Trophoblast cell (in vitro differentiated cells and primary cell): ENCODE data around the gene ZNF598.
"Not testable (repeated sequence)": the region's sequence is repeated elsewhere in the genome, so short reads cannot be mapped to it uniquely, and the experiment has no call there.

Experiments
- DNase-seq, 2 donors: peaks; one replicate each; pipeline ENCODE4 v3.0.0-alpha.2; 2016
- H2AFZ ChIP-seq: 2 replicates; pipeline ENCODE4 v1.6.1; 2013; ENCODE audit warnings: low read length, moderate library complexity, mild to moderate bottlenecking; ENCODE audit not compliant: insufficient read depth, poor library complexity
- H2AK5ac ChIP-seq: 2 replicates; pipeline ENCODE4 v1.6.1; 2013; ENCODE audit warnings: mild to moderate bottlenecking, low read length
- H2BK120ac ChIP-seq: 2 replicates; pipeline ENCODE4 v1.6.1; 2013; ENCODE audit warnings: low read length, mild to moderate bottlenecking, moderate library complexity; ENCODE audit not compliant: insufficient read depth, poor library complexity
- H2BK12ac ChIP-seq: 2 replicates; pipeline ENCODE4 v1.6.1; 2013; ENCODE audit warnings: mild to moderate bottlenecking, low read length, moderate library complexity
- H2BK5ac ChIP-seq: 2 replicates; pipeline ENCODE4 v1.6.1; 2013; ENCODE audit warnings: low read length, low read depth, moderate library complexity, mild to moderate bottlenecking; ENCODE audit not compliant: poor library complexity
- H3K14ac ChIP-seq: 2 replicates; pipeline ENCODE4 v1.6.1; 2013; ENCODE audit warnings: mild to moderate bottlenecking, low read length
- H3K18ac ChIP-seq: 2 replicates; pipeline ENCODE4 v1.6.1; 2013; ENCODE audit warnings: mild to moderate bottlenecking, low read length
- H3K23ac ChIP-seq: 2 replicates; pipeline ENCODE4 v1.6.1; 2013; ENCODE audit warnings: low read length
- H3K27ac ChIP-seq: 2 replicates; pipeline ENCODE4 v1.5.1; 2013; ENCODE audit warnings: low read depth, mild to moderate bottlenecking, inconsistent platforms, low read length, moderate library complexity
- H3K27me3 ChIP-seq: 2 replicates; pipeline ENCODE4 v1.6.1; 2013; ENCODE audit warnings: inconsistent platforms, mild to moderate bottlenecking, low read length, moderate library complexity; ENCODE audit not compliant: insufficient read depth
- H3K36me3 ChIP-seq, 2 experiments: 1 replicate in 1 of 2; 2 replicates in 1 of 2; pipeline ENCODE4 v1.6.1; 2013; ENCODE audit warnings: low read length in 2 of 2, mild to moderate bottlenecking in 2 of 2, moderate library complexity in 1 of 2; ENCODE audit not compliant: insufficient read depth in 2 of 2, control insufficient read depth in 1 of 2
- H3K4ac ChIP-seq: 2 replicates; pipeline ENCODE4 v1.6.1; 2013; ENCODE audit warnings: low read depth, mild to moderate bottlenecking, low read length, moderate library complexity
- H3K4me1 ChIP-seq, 2 experiments: 1 replicate in 1 of 2; 2 replicates in 1 of 2; pipeline ENCODE4 v1.6.1; 2013; ENCODE audit warnings: low read length in 2 of 2, mild to moderate bottlenecking in 2 of 2, moderate library complexity in 1 of 2; ENCODE audit not compliant: insufficient read depth in 2 of 2, control insufficient read depth in 1 of 2
- H3K4me2 ChIP-seq: 2 replicates; pipeline ENCODE4 v1.6.1; 2013; ENCODE audit warnings: inconsistent platforms, mild to moderate bottlenecking, low read length, moderate library complexity
- H3K4me3 ChIP-seq: 2 replicates; pipeline ENCODE4 v1.5.1; 2013; ENCODE audit warnings: mild to moderate bottlenecking, low read depth, low read length, inconsistent platforms
- H3K79me1 ChIP-seq: one replicate; pipeline ENCODE4 v1.6.1; 2013; ENCODE audit warnings: low read length
- H3K79me2 ChIP-seq: 2 replicates; pipeline ENCODE4 v1.6.1; 2013; ENCODE audit warnings: low read length, mild to moderate bottlenecking; ENCODE audit not compliant: control insufficient read depth, insufficient read depth, poor library complexity
- H3K9ac ChIP-seq: 2 replicates; pipeline ENCODE4 v1.6.1; 2013; ENCODE audit warnings: mild to moderate bottlenecking, low read length
- H3K9me3 ChIP-seq: 2 replicates; pipeline ENCODE4 v1.6.1; 2013; ENCODE audit warnings: low read depth, mild to moderate bottlenecking, control low read depth, inconsistent platforms, low read length; ENCODE audit not compliant: insufficient read depth
- H4K12ac ChIP-seq: 2 replicates; pipeline ENCODE4 v1.6.1; 2013; ENCODE audit warnings: low read depth, mild to moderate bottlenecking, low read length, moderate library complexity
- H4K8ac ChIP-seq: 2 replicates; pipeline ENCODE4 v1.6.1; 2013; ENCODE audit warnings: low read depth, mild to moderate bottlenecking, low read length, moderate library complexity
- H4K91ac ChIP-seq: one replicate; pipeline ENCODE4 v1.6.1; 2013; ENCODE audit warnings: low read depth, mild to moderate bottlenecking, low read length, moderate library complexity
- WGBS: extraction: QIAGEN DNeasy Blood & Tissue Kit; methylation state at CpG from one replicate; pipeline ENCODE4 v1.1.7; 2013; ENCODE audit warnings: missing lambda C conversion rate; ENCODE audit not compliant: insufficient read length, insufficient coverage; ENCODE audit errors: extremely low coverage; 5-methylcytosine and 5-hydroxymethylcytosine counted together

The ZNF598 gene

DNA sequence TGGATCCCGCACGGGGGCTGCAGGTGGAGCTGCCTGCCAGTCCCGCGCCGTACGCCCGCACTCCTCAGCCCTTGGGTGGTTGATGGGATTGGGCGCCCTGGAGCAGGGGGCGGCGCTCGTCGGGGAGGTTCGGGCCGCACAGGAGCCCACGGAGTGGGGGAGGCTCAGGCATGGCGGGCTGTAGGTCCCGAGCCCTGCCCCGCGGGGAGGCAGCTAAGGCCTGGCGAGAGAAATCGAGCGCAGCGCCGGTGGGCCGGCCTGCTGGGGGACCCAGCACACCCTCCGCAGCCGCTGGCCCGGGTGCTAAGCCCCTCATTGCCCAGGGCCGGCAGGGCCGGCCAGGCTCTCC lies 51.5 kb downstream of the ZNF598 start:
- not testable (repeated sequence) for H2BK120ac ChIP-seq, H3K27ac ChIP-seq, H3K4me3 ChIP-seq, H3K79me1 ChIP-seq, H2BK5ac ChIP-seq, H4K91ac ChIP-seq, H4K12ac ChIP-seq, DNase-seq, H3K27me3 ChIP-seq, H3K14ac ChIP-seq, H3K4me1 ChIP-seq, H3K79me2 ChIP-seq, H3K23ac ChIP-seq, H2BK12ac ChIP-seq, H3K18ac ChIP-seq, H3K4me2 ChIP-seq, H3K4ac ChIP-seq, H2AK5ac ChIP-seq, H3K9ac ChIP-seq, H2AFZ ChIP-seq, H4K8ac ChIP-seq, H3K9me3 ChIP-seq
- H3K36me3 ChIP-seq: peaks cover 15 to 20% of the 10 kb centered on the region in 2 experiments
- WGBS: no CpG with 5 or more reads among the region's 30 CpGs

DNA sequence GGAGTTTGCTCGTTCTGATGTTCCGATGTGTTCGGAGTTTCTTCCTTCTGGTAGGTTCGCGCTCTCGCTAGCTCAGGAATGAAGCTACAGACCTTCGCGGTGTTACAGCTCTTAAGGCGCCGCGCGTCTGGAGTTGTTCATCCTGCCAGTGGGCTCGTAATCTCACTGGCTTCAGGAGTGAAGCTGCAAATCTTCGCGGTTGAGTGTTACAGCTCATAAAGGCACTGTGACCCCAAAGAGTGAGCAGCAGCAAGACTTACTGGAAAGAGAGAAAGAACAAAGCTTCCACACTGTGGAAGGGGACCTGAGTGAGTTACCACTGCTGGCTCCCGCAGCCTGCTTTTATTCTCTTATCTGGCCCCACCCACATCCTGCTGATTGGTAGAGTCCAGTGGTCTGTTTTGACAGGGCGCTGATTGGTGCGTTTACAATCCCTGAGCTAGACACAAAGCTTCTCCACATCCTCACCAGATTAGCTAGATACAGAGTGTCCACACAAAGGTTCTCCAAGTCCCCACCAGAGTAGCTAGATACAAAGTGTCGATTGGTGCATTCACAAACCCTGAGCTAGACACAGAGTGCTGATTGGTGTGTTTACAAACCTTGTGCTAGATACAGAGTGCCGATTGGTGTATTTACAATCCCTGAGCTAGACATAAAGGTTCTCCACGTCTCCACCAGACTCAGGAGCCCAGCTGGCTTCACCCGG lies 52.0 kb downstream of the ZNF598 start:
- H3K36me3 ChIP-seq: peaks cover 10 to 16% of the 10 kb centered on the region in 2 experiments
- not testable (repeated sequence) for H3K14ac ChIP-seq, H3K27ac ChIP-seq, H4K12ac ChIP-seq, H3K9ac ChIP-seq, H2AK5ac ChIP-seq, H2BK12ac ChIP-seq, H3K9me3 ChIP-seq, H2BK120ac ChIP-seq, DNase-seq, H3K23ac ChIP-seq, H3K4me3 ChIP-seq, H4K8ac ChIP-seq, H2AFZ ChIP-seq, H3K4me1 ChIP-seq, H2BK5ac ChIP-seq, H3K4ac ChIP-seq, H4K91ac ChIP-seq, H3K4me2 ChIP-seq, H3K18ac ChIP-seq, H3K27me3 ChIP-seq, H3K79me1 ChIP-seq, H3K79me2 ChIP-seq
- no CpG with 5 or more reads among the region's 22 CpGs for WGBS

DNA sequence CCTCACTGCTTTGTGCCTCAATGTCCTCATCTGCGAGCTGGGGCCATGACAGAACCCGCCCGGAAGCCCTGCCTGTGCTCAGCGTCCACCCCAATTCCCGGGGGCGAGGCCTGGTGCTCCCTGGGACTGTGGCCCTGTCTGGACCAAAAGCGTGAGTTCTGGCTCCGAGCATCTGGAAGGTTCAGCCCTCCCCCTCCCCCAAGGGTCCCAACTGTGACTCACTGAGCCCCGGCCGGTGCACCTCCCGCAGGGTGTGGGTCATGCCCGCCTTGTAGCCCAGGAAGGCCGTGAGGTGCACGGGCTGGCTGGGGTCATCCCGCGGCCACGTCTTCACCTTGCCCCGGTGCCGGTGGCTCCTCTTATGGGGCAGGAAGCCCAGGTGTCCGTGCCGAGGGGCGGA lies 55.9 kb downstream of the ZNF598 start:
- no peak overlapping the region for H4K91ac ChIP-seq
- DNase-seq: no peak
- H3K27ac ChIP-seq: no peak overlapping the region
- no peak overlapping the region for H3K9ac ChIP-seq
- no peak overlapping the region for H3K18ac ChIP-seq
- H2AFZ ChIP-seq: no peak overlapping the region
- H3K79me1 ChIP-seq: no peaks in the 10 kb centered on the region
- no peak overlapping the region for H2BK120ac ChIP-seq
- no peak overlapping the region for H3K4me3 ChIP-seq
- H3K14ac ChIP-seq: no peak overlapping the region
- no peak overlapping the region for H4K8ac ChIP-seq
- H3K4me1 ChIP-seq: no peaks in the 10 kb centered on the region
- H3K23ac ChIP-seq: no peak overlapping the region
- no CpG with 5 or more reads among the region's 22 CpGs for WGBS
- no peak overlapping the region for H2AK5ac ChIP-seq
- no peaks in the 10 kb centered on the region for H3K79me2 ChIP-seq
- H2BK12ac ChIP-seq: no peak overlapping the region
- no peak overlapping the region for H2BK5ac ChIP-seq
- no peak overlapping the region for H3K4ac ChIP-seq
- H3K4me2 ChIP-seq: no peak overlapping the region
- H3K36me3 ChIP-seq: no peaks in the 10 kb centered on the region
- H4K12ac ChIP-seq: no peak overlapping the region
- no peaks in the 10 kb centered on the region for H3K27me3 ChIP-seq
- peaks cover 4% of the 10 kb centered on the region for H3K9me3 ChIP-seq

DNA sequence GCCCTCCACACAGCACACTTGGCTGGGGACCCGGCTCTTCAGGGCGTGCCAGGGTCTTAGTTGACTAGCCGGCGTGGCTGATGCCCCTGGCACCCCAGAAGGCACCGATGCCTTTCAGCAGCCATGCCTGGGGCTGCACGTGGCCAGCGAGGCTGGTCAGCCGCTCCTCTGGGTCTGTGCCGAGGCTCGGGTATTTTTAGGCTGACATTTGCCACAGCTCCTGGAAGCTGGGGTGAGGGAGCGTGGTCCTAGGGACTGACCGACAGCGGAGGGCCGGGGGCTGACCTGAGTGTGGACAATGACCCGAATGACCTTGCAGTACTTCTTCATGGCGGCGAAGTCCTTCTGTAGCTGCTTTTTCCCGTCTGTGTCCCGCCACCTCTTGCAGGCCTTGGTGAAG lies 59.1 kb downstream of the ZNF598 start:
- H2BK12ac ChIP-seq: no peak overlapping the region
- H3K27me3 ChIP-seq: no peaks in the 10 kb centered on the region
- no peak overlapping the region for H2BK120ac ChIP-seq
- WGBS: no CpG with 5 or more reads among the region's 19 CpGs
- H2BK5ac ChIP-seq: no peak overlapping the region
- peaks cover 4% of the 10 kb centered on the region for H3K9me3 ChIP-seq
- H2AK5ac ChIP-seq: no peak overlapping the region
- H3K79me2 ChIP-seq: no peaks in the 10 kb centered on the region
- H3K27ac ChIP-seq: no peak overlapping the region
- H4K8ac ChIP-seq: no peak overlapping the region
- no peak overlapping the region for H2AFZ ChIP-seq
- no peak overlapping the region for H3K9ac ChIP-seq
- H3K4me2 ChIP-seq: no peak overlapping the region
- no peak overlapping the region for H3K4ac ChIP-seq
- peak overlapping the region; percentile 30 for H3K4me3 ChIP-seq
- H3K4me1 ChIP-seq: no peaks in the 10 kb centered on the region
- H4K12ac ChIP-seq: no peak overlapping the region
- no peak overlapping the region for H3K18ac ChIP-seq
- no peak overlapping the region for H3K14ac ChIP-seq
- no peak for DNase-seq
- H3K36me3 ChIP-seq: no peaks in the 10 kb centered on the region
- no peak overlapping the region for H3K23ac ChIP-seq
- no peaks in the 10 kb centered on the region for H3K79me1 ChIP-seq
- H4K91ac ChIP-seq: no peak overlapping the region
